ENCODE measurements around the gene AATF.

Gene AATF

DNA sequence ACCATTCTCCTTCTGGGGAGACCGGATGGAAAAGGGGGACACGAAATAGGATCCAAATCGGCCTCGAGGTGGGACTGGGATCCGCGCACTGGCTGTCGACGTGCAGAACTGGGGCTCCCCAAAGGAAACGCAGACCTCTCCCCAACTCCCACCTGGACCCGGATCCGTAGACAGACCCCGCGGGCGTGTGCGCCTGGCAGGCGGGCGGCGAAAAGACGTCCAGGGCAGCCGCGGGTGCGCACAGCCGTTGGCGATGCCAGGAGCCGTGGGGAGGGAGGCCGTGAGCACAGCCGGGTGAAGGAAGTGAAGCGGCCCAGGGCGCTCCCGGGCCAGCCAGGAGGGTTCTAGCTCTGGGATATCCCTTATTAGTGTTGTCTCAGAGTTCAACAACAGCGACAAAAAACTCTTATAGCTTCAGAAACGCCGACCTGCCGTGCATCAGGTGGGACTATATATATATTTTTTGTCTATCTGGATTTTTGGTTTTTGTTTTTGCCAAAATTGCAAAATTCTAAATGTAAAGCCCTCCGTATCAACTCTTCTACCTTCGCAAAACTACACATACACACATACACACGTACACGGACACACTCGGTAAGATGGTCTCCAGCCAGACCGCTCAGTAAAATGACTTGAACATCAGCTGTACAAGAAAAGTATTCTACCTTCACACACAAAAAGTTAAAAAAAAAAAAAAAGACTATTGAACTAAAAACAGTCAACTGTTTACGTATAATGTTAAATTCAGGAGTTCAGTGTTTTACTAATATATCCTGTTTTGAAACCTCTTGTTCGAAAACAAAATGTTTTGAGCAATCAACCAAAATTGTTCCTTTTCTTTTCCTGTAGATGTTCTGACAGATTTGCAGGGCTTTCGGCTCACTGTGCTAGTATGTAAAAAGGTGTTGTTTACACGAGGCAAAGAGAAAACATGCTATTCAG lies 5.2 kb upstream of the AATF start:
- Mint-ChIP-seq H3K36me3 (no peaks in the 10 kb centered on the region), H3K9me3 (ENCODE audit: low read depth) (no peaks in the 10 kb centered on the region), H3K27me3 (peaks cover 46% of the 10 kb centered on the region), H3K4me3 (peak overlapping the region; percentile 67), H3K27ac (peak overlapping the region; percentile 37), H3K4me1 (ENCODE audit: low read depth) (peaks cover 47% of the 10 kb centered on the region)

DNA sequence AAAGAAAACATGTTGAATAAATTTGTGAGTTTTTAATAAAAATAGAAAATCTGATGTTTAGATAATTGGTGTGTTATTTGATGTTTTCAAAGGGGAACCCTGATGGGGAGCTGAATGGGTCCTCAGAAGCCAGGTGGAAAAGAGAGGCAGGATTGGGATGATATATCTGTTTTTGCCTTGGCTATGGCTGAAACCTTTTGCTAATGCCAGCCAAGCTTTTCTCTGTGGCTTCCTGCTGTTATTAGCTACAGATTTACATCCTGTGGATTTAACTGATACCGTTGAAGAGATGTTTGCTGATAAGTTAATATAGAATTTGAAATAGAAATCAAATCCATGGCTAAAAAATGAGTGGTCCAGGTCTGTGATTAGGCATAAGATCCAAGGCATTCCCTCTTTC lies 4.2 kb upstream of the AATF start:
- Mint-ChIP-seq H3K36me3 (peaks cover under 1% of the 10 kb centered on the region), H3K27ac (no peak overlapping the region), H3K4me3 (no peak overlapping the region)

GRCh38 chr17:36945140-36945539 lies 3.6 kb upstream of the AATF start:
- peaks cover 39% of the 10 kb centered on the region for H3K27me3 Mint-ChIP-seq
- H3K4me1 Mint-ChIP-seq (ENCODE audit: low read depth) = peaks cover 47% of the 10 kb centered on the region
- no peak overlapping the region for H3K4me3 Mint-ChIP-seq
- no peak overlapping the region for H3K27ac Mint-ChIP-seq
- peaks cover 4% of the 10 kb centered on the region for H3K36me3 Mint-ChIP-seq
- no peaks in the 10 kb centered on the region for H3K9me3 Mint-ChIP-seq (ENCODE audit: low read depth)

More for the DNA sequence above, 4.2 kb upstream of the AATF start:
- H3K9me3 Mint-ChIP-seq (ENCODE audit: low read depth) = no peaks in the 10 kb centered on the region
- H3K4me1 Mint-ChIP-seq (ENCODE audit: low read depth) = peaks cover 44% of the 10 kb centered on the region
- peaks cover 42% of the 10 kb centered on the region for H3K27me3 Mint-ChIP-seq

DNA sequence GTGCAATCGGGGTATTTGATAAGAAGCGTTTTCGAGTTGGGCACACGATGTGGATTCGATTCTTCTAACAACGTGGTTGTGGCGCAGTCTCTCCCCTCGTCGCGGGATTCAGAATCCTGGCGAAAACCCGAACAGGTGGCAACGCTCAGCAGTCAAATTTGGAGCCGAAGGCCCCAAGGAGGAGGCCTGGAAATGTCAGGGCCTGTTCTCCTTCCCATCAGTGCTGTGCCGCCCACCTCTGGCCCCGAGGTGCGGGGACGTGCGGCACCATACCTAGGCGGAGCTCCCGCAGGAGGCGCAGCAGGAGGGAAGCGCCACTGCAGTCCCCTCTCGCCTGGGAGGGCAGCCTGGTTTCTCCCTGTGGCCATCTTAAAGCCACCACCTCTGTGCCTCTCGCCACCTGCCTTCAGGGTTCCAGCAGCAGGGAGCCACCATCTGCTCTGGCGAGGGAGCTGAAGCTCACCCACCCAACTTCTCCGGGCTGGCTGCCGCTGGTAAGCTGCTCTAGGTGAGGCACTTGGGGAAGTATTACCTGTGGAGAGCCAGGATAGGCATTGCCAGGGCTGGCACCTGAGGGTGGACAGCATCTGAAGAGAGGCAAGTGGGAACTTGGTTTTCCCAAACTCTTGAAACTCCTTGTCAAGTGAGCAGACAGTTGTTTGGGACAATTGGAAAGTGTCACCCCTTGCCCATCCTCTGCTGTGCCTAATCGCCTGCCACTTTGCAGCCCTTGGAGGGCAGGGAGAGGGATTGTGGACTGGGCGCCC lies 2.6 kb upstream of the AATF start:
- H3K27me3 Mint-ChIP-seq = peaks cover 31% of the 10 kb centered on the region
- peaks cover 53% of the 10 kb centered on the region for H3K4me1 Mint-ChIP-seq (ENCODE audit: low read depth)

DNA sequence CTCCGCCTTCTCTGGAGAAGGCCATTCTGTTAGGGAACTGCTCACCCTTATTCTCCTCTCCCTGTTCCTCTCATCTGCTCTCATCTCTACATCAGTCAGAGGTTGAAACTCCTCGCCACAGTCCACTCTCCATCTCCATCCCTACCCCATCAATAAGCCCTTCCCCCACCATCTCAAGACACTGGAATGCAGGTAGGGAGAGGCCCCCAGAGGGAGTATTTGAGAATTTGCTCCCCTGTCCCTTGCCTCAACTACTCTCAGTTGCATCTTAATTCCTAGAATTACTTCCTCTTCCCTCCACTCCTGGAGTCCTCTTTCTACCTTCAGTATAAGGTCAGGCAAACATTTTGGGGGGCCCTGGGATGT lies 2.0 kb upstream of the AATF start:
- Mint-ChIP-seq H3K27me3 (peaks cover 26% of the 10 kb centered on the region), H3K9me3 (ENCODE audit: low read depth) (no peaks in the 10 kb centered on the region), H3K36me3 (peaks cover 9% of the 10 kb centered on the region), H3K4me1 (ENCODE audit: low read depth) (peaks cover 53% of the 10 kb centered on the region), H3K27ac (no peak overlapping the region), H3K4me3 (no peak overlapping the region)

More for the DNA sequence above, 2.6 kb upstream of the AATF start:
- Mint-ChIP-seq H3K27ac (no peak overlapping the region), H3K9me3 (ENCODE audit: low read depth) (no peaks in the 10 kb centered on the region), H3K36me3 (peaks cover 9% of the 10 kb centered on the region), H3K4me3 (no peak overlapping the region)

DNA sequence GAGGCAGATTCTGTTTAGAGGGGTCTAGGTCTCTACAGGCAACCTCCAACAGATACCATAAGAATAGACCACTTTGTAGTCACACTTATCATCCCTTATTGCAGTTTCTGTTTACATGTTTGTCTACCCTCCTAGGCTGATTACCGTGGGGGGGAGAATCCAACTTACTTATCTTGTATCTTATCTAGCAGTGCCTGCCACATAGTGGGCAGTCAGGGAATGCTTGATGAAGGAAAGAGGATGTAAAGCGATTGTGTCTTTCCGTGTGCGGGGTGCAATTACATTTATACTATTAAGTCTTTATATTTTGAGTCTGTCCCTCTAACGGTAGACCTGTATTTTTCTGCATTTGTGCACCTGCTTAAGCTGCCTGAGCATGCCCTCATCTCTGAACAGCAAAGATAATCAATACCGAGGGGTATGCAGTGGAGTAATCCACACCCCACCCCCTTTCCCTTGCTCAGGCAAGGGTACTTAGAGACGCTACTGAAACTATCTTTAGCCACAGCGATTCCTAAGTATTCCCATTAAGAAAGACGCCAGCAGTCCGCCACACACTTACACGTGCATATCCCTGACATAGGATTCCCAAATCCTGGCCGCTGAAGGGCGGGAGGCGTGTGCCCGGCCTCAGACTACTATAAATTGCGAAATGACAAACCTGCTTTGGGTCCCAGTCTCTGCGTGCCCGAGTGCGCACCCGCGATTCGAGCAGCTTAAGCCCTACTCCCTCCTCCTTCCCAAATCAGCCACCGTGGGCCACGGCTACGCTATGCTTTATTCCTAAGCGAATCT lies 635 bp upstream of the AATF start:
- H3K4me1 Mint-ChIP-seq (ENCODE audit: low read depth) = peaks cover 65% of the 10 kb centered on the region
- H3K27ac Mint-ChIP-seq = peak overlapping the region; percentile 78

GRCh38 chr17:36949461-36949927 lies 740 bp downstream of the AATF start:
- Mint-ChIP-seq H3K27me3 (peaks cover 17% of the 10 kb centered on the region), H3K4me3 (peak overlapping the region; percentile 96), H3K9me3 (ENCODE audit: low read depth) (no peaks in the 10 kb centered on the region), H3K36me3 (peaks cover 27% of the 10 kb centered on the region), H3K27ac (peak overlapping the region; percentile 85), H3K4me1 (ENCODE audit: low read depth) (peaks cover 65% of the 10 kb centered on the region)

More for the DNA sequence above, 635 bp upstream of the AATF start:
- peaks cover 21% of the 10 kb centered on the region for H3K36me3 Mint-ChIP-seq
- no peaks in the 10 kb centered on the region for H3K9me3 Mint-ChIP-seq (ENCODE audit: low read depth)
- peak overlapping the region; percentile 96 for H3K4me3 Mint-ChIP-seq
- H3K27me3 Mint-ChIP-seq = peaks cover 25% of the 10 kb centered on the region

GRCh38 chr17:36950027-36950426 lies 1.3 kb downstream of the AATF start:
- Mint-ChIP-seq H3K36me3 (peaks cover 31% of the 10 kb centered on the region), H3K27ac (peak overlapping the region; percentile 85), H3K27me3 (peaks cover 13% of the 10 kb centered on the region), H3K4me1 (ENCODE audit: low read depth) (peaks cover 65% of the 10 kb centered on the region), H3K9me3 (ENCODE audit: low read depth) (no peaks in the 10 kb centered on the region), H3K4me3 (peak overlapping the region; percentile 96)

DNA sequence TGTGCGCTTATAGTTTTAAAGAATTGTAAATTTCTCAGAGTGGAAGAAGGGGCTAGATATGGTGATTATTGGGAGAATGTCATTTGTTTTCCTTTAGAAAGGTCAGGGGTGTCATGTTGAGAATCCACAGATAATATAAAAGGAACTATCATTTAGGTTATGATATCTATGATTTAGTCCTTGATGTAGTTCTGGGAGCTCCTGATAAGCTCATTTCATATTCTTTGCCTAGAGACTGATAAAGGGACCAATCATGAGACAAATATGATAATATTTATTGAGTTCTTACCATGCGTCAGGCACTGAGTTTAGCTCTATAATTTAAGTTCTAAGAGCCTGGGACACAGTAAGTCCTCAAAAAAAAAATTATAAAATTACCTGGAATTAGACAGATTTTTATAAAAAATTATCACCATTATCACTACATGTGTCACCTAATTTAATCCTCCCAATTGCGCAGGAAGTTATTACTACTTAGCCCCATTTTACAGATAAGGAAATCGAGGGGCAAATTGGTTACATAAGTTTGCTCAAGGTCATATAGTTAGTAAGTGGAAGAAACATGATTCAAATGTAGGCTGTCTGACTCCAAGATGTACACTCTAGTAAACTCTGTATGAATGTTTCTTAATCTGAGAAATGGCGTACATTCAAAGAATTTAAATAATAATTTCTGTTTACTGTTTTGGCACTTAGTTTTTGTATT lies 2.5 kb downstream of the AATF start:
- Mint-ChIP-seq H3K4me3 (peak overlapping the region; percentile 96), H3K27ac (no peak overlapping the region)

GRCh38 chr17:36971508-36971907 lies 22.8 kb downstream of the AATF start:
- Mint-ChIP-seq H3K4me3 (no peak overlapping the region), H3K36me3 (peaks cover 21% of the 10 kb centered on the region), H3K9me3 (ENCODE audit: low read depth) (no peaks in the 10 kb centered on the region), H3K4me1 (ENCODE audit: low read depth) (peaks cover 75% of the 10 kb centered on the region), H3K27me3 (no peaks in the 10 kb centered on the region), H3K27ac (no peak overlapping the region)

More for the DNA sequence above, 2.5 kb downstream of the AATF start:
- Mint-ChIP-seq H3K36me3 (peaks cover 33% of the 10 kb centered on the region), H3K27me3 (peaks cover 7% of the 10 kb centered on the region), H3K9me3 (ENCODE audit: low read depth) (no peaks in the 10 kb centered on the region), H3K4me1 (ENCODE audit: low read depth) (peaks cover 64% of the 10 kb centered on the region)

DNA sequence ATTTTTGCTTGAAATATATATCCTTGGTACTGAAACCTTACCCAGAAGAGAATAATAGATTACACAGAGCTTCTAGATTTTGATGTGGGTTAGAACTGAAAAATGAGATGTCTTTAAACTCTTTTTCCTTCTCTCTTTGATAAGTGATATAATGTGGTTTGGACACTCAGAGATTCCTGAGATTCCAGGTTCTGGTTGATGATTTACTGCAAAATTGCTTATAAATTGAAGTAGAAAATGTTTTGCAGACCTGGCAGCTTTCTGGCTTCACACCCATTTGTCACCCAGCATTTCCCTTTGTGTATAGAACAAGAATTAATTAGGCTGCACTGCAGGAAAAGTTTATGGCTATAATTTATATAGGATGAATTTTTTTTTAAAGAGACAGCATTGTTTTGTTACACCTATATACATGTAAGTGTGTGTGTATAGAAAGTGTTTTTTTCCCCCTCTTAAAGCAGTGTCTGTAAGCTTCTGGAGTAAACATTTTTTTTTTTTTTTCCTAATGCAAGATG lies 23.5 kb downstream of the AATF start:
- H3K4me3 Mint-ChIP-seq = no peak overlapping the region
- H3K27me3 Mint-ChIP-seq = no peaks in the 10 kb centered on the region
- H3K9me3 Mint-ChIP-seq (ENCODE audit: low read depth) = no peaks in the 10 kb centered on the region
- no peak overlapping the region for H3K27ac Mint-ChIP-seq
- H3K4me1 Mint-ChIP-seq (ENCODE audit: low read depth) = peaks cover 72% of the 10 kb centered on the region
- H3K36me3 Mint-ChIP-seq = peaks cover 18% of the 10 kb centered on the region

DNA sequence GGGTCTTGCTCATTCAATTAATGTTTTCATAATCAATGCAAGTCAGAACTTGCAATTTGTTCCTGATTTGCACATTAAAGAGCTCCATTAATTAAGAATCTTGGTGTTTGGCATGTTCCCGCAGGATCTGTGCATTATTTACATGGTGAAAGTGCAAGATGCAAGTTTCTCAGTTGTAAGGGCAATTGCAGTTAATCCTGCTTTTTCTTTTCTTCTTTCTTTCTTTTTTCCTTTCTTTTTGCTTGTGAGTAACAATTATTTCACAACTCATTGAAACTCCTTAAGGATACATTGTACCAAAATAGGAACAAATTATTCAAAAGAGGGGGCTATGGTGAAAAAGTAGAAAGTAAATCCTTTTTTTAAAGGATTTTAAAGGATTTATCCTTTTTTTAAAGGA lies 24.2 kb downstream of the AATF start:
- H3K36me3 Mint-ChIP-seq = peaks cover 11% of the 10 kb centered on the region

DNA sequence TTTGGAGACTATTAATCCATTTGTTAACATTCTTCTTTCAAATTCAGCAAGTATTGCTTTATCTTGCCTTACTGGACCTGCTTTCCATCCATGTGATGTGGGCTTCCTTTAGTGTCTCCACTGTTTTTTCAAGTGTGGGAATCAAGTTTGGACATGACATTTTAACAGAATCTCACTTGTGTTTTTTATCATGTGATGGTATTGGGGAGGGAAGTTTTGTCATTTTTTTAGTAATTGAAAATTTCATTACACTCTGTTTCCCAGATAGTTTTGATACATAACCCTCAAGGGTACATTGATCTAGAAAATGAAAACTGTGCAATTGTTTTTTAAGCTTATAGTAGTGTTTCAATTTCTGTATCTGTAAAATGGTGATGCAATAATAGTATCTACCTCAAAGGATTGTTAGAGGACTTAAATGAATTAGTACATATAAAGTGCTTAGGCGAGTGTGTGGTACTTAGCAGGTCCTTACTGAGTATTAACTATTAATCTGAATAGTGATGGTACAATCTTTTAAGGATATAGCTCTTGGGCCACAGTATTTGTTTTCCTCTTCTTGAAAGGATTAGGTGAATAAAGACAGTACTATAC lies 27.3 kb downstream of the AATF start:
- Mint-ChIP-seq H3K9me3 (ENCODE audit: low read depth) (no peaks in the 10 kb centered on the region), H3K27me3 (no peaks in the 10 kb centered on the region), H3K4me1 (ENCODE audit: low read depth) (peaks cover 76% of the 10 kb centered on the region), H3K27ac (peak overlapping the region; percentile 1), H3K36me3 (no peaks in the 10 kb centered on the region), H3K4me3 (no peak overlapping the region)

More for the DNA sequence above, 24.2 kb downstream of the AATF start:
- Mint-ChIP-seq H3K27ac (no peak overlapping the region), H3K27me3 (no peaks in the 10 kb centered on the region), H3K9me3 (ENCODE audit: low read depth) (no peaks in the 10 kb centered on the region), H3K4me3 (no peak overlapping the region), H3K4me1 (ENCODE audit: low read depth) (peaks cover 71% of the 10 kb centered on the region)

All from activated naive CD8-positive, alpha-beta T cell (primary cell).